Brain microvascular endothelial cell (primary cell): ENCODE results near the gene MOCS2.

Experiments used
- DNase-seq: peaks from one replicate; pipeline ENCODE4 v3.0.0-alpha.2; 2020
- H3K27ac ChIP-seq: fragments of 250-450 bp; sonication (Bioruptor Pico); 2 replicates; pipeline ENCODE4 v1.5.1; 2020; ENCODE audit warnings: mild to moderate bottlenecking, moderate library complexity
- H3K27me3 ChIP-seq: fragments of 250-450 bp; sonication (Bioruptor Pico); replicated peaks from 2 replicates; pipeline ENCODE4 v1.5.1; 2020; ENCODE audit warnings: mild to moderate bottlenecking
- H3K36me3 ChIP-seq: fragments of 250-450 bp; sonication (Bioruptor Pico); replicated peaks from 2 replicates; pipeline ENCODE4 v1.5.1; 2020; ENCODE audit warnings: mild to moderate bottlenecking
- H3K4me3 ChIP-seq: 2 replicates; pipeline ENCODE4 v1.5.1; 2011; ENCODE audit warnings: low read depth, mild to moderate bottlenecking, control low read depth, low read length, moderate library complexity
- CTCF ChIP-seq: IDR thresholded peaks from 2 replicates; pipeline ENCODE4 v1.5.1; 2011; ENCODE audit warnings: low read depth, mild to moderate bottlenecking, moderate library complexity, low read length, control low read depth, inconsistent platforms; ENCODE audit errors: missing control alignments
- in situ Hi-C: cut with HindIII; loops from 2 replicates; pipeline ENCODE4 v1.10.0; 2017; ENCODE audit warnings: low sequenced_read_pairs, low pct_ligation_motif_present

Gene MOCS2

GRCh38 chr5:53092242-53092641 lies 17.3 kb downstream of the MOCS2 start:
- no peak for DNase-seq
- Histone ChIP-seq H3K36me3 (peaks cover 35% of the 10 kb centered on the region), H3K27me3 (no peaks in the 10 kb centered on the region), H3K4me3 (no peak overlapping the region), H3K27ac (no peak overlapping the region)
- TF ChIP-seq CTCF, result no peak
- in situ Hi-C loops, result no loop called here

DNA sequence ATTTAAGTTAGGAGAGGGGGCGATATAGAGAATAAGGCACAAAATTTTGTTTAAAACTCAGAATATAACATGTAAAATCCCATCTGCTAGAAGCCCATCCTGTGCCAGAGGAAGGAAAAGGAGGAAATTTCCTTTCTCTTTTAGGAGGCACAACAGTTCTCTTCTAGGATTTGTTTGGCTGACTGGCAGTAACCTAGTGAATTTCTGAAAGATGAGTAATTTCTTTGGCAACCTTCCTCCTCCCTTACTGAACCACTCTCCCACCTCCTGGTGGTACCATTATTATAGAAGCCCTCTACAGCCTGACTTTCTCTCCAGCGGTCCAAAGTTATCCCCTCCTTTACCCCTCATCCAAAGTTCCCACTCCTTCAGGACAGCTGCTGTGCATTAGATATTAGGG lies 18.3 kb downstream of the MOCS2 start:
- in situ Hi-C loops, result no loop called here

DNA sequence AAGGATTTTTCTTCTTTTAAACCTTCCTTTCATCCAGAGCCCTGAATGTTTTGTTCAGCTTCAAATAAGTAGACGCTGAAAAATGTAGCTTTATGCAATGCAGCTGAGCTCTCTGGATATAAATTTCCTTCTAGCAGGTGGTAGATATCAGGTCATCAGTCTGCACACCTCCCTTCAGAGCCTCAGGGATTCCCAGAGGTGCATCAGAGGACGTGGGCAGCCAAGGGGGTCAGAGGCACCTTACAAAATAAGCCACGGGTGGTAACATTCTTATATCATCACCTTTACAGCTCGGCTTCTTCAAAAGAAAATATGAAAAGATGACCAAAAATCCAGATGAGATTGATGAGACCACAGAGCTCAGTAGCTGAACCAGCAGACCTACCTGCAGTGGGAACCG lies 19.3 kb downstream of the MOCS2 start:
- no peaks in the 10 kb centered on the region for H3K27me3 ChIP-seq
- in situ Hi-C loops, result no loop called here

More for the DNA sequence above, 18.3 kb downstream of the MOCS2 start:
- Histone ChIP-seq H3K27me3 (no peaks in the 10 kb centered on the region), H3K27ac (no peak overlapping the region), H3K36me3 (peaks cover 35% of the 10 kb centered on the region), H3K4me3 (no peak overlapping the region)
- peak; percentile 15 for TF ChIP-seq CTCF
- DNase-seq, result peak; percentile 28

GRCh38 chr5:53089481-53089991 lies 20.0 kb downstream of the MOCS2 start:
- DNase-seq, result peak; percentile 27
- H3K27me3 ChIP-seq, result no peaks in the 10 kb centered on the region
- no peak overlapping the region for H3K4me3 ChIP-seq
- no peak for TF ChIP-seq CTCF
- H3K36me3 ChIP-seq, result peaks cover 43% of the 10 kb centered on the region
- in situ Hi-C loops, result no loop called here
- H3K27ac ChIP-seq, result peak overlapping the region; percentile 41

More for the DNA sequence above, 19.3 kb downstream of the MOCS2 start:
- Histone ChIP-seq H3K4me3 (no peak overlapping the region), H3K27ac (no peak overlapping the region), H3K36me3 (peaks cover 41% of the 10 kb centered on the region)
- no peak for DNase-seq
- no peak for TF ChIP-seq CTCF

DNA sequence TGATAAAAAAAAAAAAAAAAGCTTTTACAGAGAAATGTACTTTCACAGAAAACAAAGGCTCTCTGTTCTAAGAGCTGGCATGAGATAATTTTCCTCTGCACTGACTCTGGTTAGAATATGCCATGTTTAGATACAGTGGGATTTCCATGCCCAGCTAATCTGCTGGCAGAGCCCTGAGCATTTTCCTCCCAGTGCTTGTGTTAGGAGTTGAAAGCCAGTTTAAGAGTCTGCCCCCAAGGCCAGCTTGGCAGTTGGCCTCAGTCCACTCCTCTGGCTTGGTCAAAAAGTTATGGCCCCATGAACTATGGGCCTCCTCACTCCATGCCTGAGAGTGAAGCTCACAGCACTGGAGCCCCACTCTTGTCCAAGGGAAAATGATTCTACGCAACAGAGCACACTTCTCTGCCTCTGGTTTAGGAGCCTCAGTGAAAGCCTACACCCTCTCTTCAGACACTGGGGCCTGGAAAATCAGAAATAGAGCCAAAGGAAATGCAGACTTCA lies 21.9 kb downstream of the MOCS2 start:
- DNase-seq, result no peak
- Histone ChIP-seq H3K27ac (no peak overlapping the region), H3K36me3 (peaks cover 57% of the 10 kb centered on the region), H3K27me3 (no peaks in the 10 kb centered on the region), H3K4me3 (no peak overlapping the region)
- in situ Hi-C loops, result no loop called here
- TF ChIP-seq CTCF, result no peak

GRCh38 chr5:53087171-53087570 lies 22.4 kb downstream of the MOCS2 start:
- Histone ChIP-seq H3K27me3 (no peaks in the 10 kb centered on the region), H3K36me3 (peaks cover 62% of the 10 kb centered on the region), H3K4me3 (no peak overlapping the region), H3K27ac (no peak overlapping the region)
- no peak for DNase-seq
- TF ChIP-seq CTCF, result no peak
- in situ Hi-C loops, result no loop called here
